ENCODE results near the gene HOXD10. TPM values are rescaled to one million over a fixed set of nuclear protein-coding genes. Genes with fewer than 3 reads are reported as not detected.
A peak's percentile ranks its signal among the peaks of the same experiment; 100 is the strongest.

The HOXD10 gene
- total RNA-seq, 1 experiment from 2014 or later: not detected

GRCh38 chr2:176078541-176079284, 37.9 kb upstream of the HOXD10 start:
- ATAC-seq: 0 out of 2 replicates have a peak, but pooled peaks have one; percentile 15
- H3K27ac ChIP-seq (ENCODE audit: low read length): no peak overlapping the region
- TF ChIP-seq POLR2AphosphoS5 (IDR thresholded peaks at IDR 0.05; ENCODE audit: low read depth, low read length) (no peak), CTCF (IDR thresholded peaks at IDR 0.05) (no peak), SIN3A (IDR thresholded peaks at IDR 0.05; ENCODE audit: borderline replicate concordance, insufficient read depth, low read depth, low read length) (no peak), REST (IDR thresholded peaks at IDR 0.05; ENCODE audit: insufficient read depth in 1 of 2, low read depth in 2 of 2, low read length in 1 of 2) (no peak), TCF7L2 (IDR thresholded peaks at IDR 0.05; ENCODE audit: low read depth, low read length) (no peak)
- no peak for DNase-seq (ENCODE audit: low read depth, low spot score)
- H3K36me3 ChIP-seq (ENCODE audit: control insufficient read depth, insufficient read depth, low read length): no peaks in the 10 kb centered on the region
- peak overlapping the region in 1 of 2 experiments; percentile 43; a peak in 1 of 4 replicates for H3K4me3 ChIP-seq (ENCODE audit: low read depth in 2 of 2, low read length in 2 of 2)
- BruUV-seq (replicated peaks): no TSS peak
- ChIA-PET POLR2A (no interaction called here), CTCF (no interaction called here)
- no peaks in the 10 kb centered on the region; the same call in 1 of the 2 replicates for H3K4me1 ChIP-seq (ENCODE audit: control insufficient read depth, insufficient read depth, low read length)
- H3K9me3 ChIP-seq (ENCODE audit: control insufficient read depth, insufficient read depth, low read depth, low read length): no peaks in the 10 kb centered on the region
- intact Hi-C loops (cut with micrococcal nuclease; ENCODE audit: unreplicated experiment) (no loop called here), in situ Hi-C loops (cut with HindIII; ENCODE audit: low pct_unique_long_range_greater_than_20kb, low sequenced_read_pairs) (no loop called here)
- peaks cover 20% of the 10 kb centered on the region for H3K27me3 ChIP-seq (ENCODE audit: control insufficient read depth, insufficient read depth, low read length)

GRCh38 chr2:176079285-176079830, 37.2 kb upstream of the HOXD10 start:
- POLR2A ChIA-PET: no interaction called here
- no peaks in the 10 kb centered on the region for H3K9me3 ChIP-seq (ENCODE audit: control insufficient read depth, insufficient read depth, low read depth, low read length)
- no TSS peak for BruUV-seq (replicated peaks)
- in situ Hi-C loops (cut with HindIII; ENCODE audit: low pct_unique_long_range_greater_than_20kb, low sequenced_read_pairs) (no loop called here), intact Hi-C loops (cut with micrococcal nuclease; ENCODE audit: unreplicated experiment) (no loop called here)
- H3K4me1 ChIP-seq (ENCODE audit: control insufficient read depth, insufficient read depth, low read length): no peaks in the 10 kb centered on the region; the same call in 1 of the 2 replicates
- no peaks in the 10 kb centered on the region for H3K36me3 ChIP-seq (ENCODE audit: control insufficient read depth, insufficient read depth, low read length)
- no peak overlapping the region for H3K27ac ChIP-seq (ENCODE audit: low read length)
- peak overlapping the region; percentile 28 to 43 for H3K4me3 ChIP-seq (ENCODE audit: low read depth in 2 of 2, low read length in 2 of 2)
- TF ChIP-seq POLR2AphosphoS5 (IDR thresholded peaks at IDR 0.05; ENCODE audit: low read depth, low read length): no peak
- TF ChIP-seq REST (IDR thresholded peaks at IDR 0.05; ENCODE audit: insufficient read depth in 1 of 2, low read depth in 2 of 2, low read length in 1 of 2): no peak
- no peak for TF ChIP-seq TCF7L2 (IDR thresholded peaks at IDR 0.05; ENCODE audit: low read depth, low read length)
- TF ChIP-seq SIN3A (IDR thresholded peaks at IDR 0.05; ENCODE audit: borderline replicate concordance, insufficient read depth, low read depth, low read length): no peak
- TF ChIP-seq CTCF (IDR thresholded peaks at IDR 0.05): no peak
- H3K27me3 ChIP-seq (ENCODE audit: control insufficient read depth, insufficient read depth, low read length): peaks cover 23% of the 10 kb centered on the region
- no peak for DNase-seq (ENCODE audit: low read depth, low spot score)
- CTCF ChIA-PET: no interaction called here
- peak; percentile 61; the same call in 1 of the 2 replicates for ATAC-seq

All from Panc1 (cell line).